RPMI7951 (cell line): ENCODE data around the gene PTPRT. TPM values are rescaled to one million over a fixed set of nuclear protein-coding genes. Genes with fewer than 3 reads are reported as not detected.

Experiments used
- DNase-seq: peaks from one replicate; pipeline ENCODE4 v3.0.0-alpha.2; 2012; ENCODE audit warnings: low read depth
- total RNA-seq: library from RNA; depleted of rRNA; stranded (reverse); fragments of >200 nt; shearing (Covaris generic); gene quantifications from 2 replicates; pipeline ENCODE4 v1.2.3, GENCODE V29; 2014

The PTPRT gene
- total RNA-seq, 1 experiment from 2014 or later: not detected

DNA sequence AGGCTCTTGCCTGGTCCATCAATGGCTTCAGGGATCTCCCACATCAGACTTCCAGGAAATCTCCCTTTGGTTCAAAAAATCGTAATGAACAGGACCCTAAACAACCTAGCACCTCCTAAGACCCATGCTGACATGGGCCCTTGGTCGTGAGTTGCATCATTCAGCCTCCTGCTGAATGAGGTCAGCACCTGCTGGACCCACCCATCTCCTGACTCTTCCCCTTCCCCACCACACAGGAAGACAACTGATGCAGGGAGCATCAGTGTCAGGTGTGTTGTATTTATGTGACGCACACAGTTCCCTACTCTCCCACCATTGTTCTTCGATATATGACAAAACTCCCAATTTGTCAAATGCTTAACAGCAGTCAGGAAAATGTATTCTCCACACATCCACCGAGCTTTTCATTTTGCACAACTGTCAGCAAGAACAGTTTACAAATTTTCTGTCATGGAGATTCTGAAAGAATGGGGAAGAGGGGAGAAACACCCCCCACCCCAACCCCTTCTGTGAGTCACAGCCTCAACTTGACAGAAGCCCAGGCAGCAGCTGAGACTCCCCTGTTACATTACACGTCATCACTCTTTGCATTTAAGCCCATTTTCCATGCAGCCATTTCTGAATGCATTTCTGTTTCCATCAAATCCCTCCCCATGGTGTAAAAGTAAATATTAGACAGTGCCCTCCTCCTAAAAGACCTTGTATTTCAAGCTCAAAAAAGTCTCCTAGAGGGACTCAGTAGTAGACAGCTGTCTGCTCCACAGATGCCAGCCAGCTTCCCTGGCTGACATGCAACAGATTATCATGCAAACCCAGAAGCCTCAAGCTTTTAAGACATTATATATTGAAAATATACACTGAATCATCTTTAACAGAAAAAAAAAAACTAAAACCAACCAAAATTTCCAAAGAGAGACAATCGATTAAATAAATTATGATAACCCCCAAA, 577.5 kb downstream of the PTPRT start:
- no peak for DNase-seq

DNA sequence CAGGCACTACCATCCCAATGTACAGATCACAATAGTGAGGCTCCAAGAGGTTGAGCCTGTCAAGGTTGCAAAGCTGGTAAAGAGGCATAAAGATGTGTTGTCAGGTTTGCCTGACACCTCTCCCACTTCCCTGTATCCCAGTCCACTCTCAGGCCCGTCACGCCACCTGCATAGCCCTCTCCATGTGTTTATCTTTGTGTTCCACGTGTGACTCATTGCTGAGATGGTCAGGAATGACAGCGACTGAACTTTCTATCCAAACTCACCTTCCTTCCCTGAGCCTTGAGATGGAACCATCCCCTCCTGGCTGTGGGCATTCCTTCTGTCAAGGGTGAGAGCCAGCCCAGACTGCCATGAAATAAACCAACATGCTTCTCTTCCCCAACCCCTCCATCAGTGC, 578.3 kb downstream of the PTPRT start:
- DNase-seq: no peak

DNA sequence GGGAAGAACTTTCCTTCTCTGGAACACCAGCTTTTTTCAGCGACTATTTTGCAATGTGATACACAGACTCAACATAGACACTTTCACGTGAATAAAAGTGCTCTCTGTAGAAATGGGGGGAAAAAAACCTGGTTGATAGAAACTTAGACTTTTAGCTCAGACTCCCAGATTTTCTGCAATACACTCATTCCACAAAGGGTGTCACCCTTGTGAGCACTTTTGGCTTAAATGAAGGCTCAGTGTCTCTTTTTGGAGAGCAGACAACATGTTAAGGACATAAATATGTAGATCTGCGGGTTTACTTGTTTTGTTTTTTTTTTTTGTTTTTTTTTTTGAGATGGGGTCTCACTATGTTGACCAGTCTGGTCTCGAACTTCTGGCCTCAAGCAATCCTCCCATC, 579.6 kb downstream of the PTPRT start:
- DNase-seq: no peak

DNA sequence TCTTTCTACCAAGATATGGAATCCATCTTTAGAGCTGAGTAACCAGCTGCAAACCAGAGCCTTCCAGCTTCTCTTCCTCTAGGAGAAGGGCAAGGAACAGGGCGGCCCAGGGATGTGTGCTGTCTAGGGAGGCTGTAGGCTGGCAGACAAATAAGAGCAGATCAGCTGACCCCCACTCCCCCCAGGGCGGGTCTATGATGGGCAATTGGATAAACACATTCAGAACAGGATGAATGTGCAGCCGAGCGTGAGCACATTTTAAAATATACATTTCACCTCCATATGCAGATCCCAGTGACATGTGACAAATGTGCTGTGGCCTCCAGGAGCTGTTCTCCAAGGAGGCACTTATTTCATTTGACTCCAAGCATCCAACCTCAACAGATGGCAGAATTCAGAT, 580.1 kb downstream of the PTPRT start:
- DNase-seq: no peak

DNA sequence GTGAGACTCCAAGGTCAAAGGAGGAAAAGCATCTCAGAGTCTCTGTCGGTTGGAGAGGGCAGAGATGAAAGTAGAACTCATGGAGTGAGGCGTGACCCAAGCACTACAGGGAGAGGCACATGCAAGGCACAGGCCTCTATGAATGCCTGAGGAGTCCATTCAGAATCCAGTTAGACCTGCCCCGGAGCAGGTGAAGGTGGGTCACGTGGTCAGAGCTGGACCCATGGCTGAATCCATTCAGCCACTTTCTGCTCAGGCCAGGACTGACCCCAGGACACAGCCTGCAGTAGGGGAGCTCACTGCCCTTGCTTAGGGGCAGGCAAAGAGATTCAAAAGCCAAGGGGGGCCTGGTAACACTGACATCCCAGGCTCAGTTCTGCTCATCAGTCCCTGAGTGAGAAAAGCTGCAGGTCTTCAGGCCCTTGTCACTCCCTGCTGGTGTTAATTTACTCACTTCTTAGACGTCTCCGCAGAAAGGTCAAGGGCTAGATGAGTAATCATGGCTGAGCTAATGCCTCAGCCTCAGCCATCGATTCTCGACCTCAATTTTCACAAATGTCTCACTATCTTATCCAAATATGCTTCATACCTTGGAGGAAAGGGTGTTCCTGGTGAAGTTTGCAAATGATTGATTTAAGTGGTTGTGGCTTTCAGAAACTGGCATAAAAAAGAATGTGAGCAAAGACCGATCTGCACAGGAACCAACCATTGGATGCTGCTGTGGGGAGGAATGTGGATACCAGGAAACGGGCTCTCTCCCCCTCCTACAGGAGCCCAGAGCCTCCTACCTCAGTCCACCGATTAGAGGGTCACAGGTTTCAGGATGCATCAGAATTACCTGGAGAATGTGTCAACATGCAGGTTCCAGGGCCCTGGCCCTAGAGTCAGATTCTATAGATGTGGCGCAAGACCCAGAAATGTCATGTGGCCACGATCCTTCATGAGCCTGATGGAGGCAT, 584.4 kb downstream of the PTPRT start:
- DNase-seq: no peak

DNA sequence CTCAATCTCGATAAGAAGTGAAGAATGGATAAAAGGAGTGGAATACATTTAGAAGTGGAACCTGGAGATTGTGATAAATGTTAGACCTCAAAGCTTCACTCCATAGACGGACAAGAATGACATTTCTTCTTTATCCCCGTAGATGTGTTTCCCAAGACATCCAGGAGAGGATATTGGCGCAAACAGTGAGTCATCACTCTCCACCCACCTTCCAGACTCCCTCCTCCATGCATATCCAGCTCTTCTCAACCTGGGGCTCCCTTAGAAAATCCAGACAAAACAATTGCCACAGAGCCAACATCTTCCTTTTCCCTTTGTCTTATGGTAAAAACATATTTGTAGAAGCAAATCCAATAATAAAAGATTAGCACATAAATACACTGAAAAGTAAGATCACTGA, 586.1 kb downstream of the PTPRT start:
- no peak for DNase-seq

DNA sequence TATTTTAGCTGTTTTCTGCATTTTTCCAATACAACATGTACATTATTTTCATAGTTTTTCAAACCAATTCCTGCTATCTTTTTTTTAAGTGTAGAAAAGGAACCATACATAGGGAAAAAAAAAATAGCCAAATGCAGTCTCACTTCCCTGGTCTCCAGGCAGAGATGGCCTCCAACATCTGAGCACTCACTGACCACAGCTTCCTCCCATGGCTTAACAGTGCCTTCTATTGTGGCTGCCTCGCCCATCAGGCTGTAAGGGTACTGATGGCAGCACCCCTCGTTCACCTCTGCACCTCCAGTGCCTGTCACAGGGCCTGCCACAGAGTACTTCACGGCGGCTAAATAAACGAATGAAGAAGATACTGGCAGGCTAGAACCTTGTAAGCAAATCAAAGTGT, 591.1 kb downstream of the PTPRT start:
- no peak for DNase-seq

DNA sequence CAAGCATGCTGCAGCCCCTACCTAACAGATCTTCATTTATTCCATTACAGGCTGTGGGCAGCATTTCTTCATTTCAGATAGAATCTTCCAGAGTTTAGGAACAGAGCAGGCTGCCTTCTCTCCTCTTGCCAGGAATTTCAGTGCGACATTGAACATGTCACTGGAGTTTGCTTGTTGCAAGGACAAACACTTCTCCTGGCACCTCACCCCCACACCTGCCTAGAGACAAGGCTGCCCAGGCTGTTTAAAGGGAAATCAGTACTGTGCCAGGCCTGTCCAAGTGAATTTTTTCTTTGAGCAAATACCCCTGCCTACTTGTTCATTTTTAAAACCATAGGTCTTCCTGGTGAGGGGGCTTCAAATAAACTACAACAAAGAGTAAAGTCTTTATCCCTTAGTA, 594.1 kb downstream of the PTPRT start:
- DNase-seq: no peak

DNA sequence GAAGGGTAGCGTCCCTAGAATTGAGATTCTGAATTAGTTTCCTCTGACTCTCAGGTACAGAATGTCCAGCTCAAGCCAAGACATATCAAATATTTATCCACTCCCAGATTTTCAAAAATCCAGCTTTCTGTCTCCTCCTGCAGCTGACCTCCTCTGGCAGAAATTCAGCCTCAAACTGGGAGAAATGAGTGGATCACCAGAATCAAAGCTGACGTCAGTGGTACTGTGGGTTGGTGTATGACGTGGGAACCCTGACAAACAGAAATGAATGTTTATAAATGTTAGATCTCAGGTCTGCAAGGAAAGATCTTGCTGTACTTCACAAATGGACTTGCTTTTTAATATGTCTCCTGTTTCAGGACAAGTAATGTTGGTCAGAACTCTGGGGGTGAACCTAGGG, 595.0 kb downstream of the PTPRT start:
- no peak for DNase-seq

DNA sequence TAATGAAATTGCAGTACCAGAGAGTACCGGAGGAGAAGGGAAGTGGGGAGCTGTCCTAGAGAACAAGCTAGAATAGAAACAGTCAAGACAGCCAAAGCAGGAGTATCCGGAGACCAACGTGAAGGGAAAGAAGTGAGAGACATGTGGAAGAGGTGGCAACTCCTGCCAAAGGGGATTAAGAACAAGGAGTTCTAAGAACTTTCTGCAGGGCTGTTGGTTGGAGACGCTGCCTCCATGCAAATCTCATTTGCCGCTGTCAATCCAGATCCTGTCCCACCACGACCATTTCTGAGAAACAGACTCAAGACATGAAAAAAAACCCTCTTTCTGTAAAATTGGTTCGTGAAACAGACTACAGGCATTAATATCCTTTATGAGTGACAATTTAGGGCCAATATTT, 595.7 kb downstream of the PTPRT start:
- no peak for DNase-seq

DNA sequence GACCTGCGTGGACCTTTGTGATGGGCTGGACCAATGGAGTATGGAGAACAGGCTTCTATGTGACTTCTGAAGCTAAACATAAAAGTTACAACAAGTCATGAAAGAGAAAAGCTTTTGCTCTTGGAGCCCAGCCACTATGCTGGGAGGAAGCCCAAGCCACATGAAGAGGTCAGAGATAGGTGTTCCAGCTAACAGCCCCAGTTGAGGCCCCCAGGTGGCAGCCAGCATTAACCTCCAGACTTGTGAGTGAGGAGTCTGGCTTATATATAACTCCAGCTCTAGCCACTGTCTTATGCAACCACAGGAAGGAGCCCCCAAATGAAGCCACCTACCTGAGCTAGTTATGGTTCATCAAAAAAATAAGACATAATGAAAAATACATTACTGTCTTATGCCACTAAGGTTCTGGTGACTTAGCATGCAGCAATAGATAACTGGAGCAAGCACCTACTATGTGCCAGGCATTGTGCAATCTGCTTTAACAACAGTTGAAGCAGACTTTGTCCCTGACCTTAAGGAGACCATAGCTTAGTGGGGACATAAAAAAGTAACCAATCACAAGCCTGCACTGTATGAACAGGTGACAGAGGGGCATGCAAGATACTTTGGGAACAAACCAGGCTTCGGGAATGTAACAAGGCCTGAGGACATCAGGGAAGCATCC, 599.6 kb downstream of the PTPRT start:
- no peak for DNase-seq

DNA sequence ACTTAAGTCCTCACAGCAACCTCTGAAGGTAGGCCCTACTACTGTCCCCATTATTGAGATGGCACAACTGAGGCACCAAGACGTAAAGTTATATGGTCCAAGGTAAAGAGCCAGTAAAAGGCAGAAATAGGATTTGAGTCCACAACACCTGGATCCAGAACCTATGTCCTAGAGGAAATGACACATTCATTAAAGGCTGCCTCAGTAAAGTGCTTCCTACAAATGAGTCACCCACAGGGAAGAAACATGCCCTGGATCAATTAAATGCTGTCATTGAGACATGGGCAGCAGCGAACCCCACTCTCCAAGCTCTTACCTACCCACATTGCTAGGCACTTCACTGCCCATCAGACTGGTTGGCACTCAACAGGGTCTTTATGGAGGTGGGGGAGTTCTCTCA, 600.9 kb downstream of the PTPRT start:
- no peak for DNase-seq

DNA sequence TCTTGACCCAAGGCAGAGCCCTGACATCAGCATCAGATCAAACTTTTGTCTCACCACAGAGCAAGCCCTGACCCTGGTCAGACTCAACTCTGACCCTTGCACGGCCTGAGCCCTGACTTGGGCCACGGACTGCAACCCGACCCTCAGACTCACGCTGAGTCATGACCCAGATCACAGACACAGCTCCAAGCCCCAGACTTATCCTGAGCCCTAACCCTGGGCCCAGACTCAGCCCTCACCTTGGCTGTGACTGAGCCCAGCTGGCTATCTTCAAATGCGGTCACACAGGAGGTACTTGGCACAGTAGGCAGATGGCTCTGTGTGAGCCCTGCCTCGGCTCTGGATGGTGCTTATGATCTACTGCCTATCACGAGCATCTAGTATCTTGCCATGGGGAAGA, 602.3 kb downstream of the PTPRT start:
- no peak for DNase-seq

DNA sequence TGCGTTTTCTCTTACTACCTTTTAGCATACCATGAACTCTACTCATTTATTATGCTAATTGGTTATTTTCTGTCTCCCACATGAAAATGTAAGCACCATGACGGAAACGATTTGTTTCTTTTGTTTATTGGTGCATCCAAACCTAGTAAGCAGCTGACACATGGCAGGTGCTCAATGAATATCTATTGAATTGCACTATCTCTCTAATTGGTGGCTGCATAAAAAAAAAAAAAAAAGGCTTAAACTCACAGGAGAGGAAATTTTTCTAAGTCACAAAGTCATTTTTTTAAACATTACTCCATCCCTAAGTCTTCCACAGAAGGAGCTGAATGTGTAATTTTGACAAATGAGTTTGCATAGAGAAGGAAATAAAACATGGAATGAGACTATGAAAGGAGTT, 608.4 kb downstream of the PTPRT start:
- no peak for DNase-seq

DNA sequence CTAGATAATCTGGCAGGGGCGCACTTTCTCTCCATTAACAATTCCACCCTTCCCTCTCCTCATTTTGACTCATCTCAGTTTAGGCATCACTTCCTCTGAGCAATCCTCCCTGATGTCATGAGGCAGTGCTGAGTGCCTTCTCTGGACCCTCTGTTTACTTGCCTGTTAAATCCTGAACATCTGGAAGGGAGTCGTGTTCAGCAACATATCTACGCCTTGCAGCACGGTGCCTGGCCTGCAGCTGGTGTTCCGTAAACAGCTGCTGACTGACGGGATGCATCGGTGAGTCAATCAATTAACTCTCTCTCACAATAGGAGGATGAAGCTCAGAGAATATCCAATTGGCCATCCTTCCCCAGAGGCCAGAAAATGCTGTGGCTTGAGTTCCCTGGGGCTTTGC, 613.5 kb downstream of the PTPRT start:
- no peak for DNase-seq

DNA sequence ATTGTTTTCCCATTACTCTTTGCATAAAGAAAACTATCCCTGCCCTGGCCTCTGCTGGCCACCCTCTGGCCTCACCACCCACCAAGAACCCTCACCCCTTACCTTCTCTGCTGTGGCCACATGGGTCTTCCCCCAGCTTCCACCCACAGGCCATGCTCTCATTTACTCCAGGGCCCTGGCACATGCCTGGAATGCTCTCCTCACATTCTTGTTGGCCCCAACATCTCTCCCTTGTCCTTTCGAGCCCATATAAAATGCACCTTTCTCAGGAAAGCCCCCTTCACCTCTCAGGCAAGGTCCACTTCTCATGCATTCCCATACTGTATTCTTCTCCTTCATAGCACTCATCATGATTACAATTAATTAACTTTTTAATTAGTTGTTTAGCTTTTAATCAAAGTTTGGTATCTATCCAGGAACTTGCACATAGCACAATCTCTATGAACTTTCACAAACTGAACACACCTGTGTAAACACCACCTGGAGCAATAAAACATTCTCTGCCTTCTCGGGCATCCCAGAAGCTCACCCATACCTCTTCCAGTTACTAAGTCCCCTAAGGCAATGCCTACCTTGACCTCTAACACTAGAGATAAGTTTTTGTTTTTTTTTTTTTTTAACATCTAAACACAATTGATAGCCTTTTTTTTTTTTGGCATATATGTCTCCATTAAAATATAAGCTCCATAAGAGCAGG, 617.2 kb downstream of the PTPRT start:
- no peak for DNase-seq

DNA sequence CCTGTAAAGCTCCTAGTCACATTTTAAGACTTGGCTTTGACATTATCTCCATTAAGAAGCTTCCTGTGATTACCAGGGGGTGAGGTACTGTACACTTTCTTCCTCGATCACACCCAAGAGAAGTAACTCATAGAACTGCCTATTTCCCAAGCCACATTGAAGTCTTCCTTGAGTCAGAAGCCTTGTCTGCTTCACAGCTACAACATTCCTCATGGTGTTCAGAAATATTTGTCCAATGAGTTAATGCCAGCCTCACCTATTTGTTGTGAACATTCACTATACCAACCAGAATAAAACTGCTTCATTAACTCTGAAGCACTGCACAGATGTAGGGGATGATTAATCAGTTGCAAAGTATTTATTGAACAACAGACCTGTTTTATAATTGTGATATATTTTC, 622.3 kb downstream of the PTPRT start:
- no peak for DNase-seq

DNA sequence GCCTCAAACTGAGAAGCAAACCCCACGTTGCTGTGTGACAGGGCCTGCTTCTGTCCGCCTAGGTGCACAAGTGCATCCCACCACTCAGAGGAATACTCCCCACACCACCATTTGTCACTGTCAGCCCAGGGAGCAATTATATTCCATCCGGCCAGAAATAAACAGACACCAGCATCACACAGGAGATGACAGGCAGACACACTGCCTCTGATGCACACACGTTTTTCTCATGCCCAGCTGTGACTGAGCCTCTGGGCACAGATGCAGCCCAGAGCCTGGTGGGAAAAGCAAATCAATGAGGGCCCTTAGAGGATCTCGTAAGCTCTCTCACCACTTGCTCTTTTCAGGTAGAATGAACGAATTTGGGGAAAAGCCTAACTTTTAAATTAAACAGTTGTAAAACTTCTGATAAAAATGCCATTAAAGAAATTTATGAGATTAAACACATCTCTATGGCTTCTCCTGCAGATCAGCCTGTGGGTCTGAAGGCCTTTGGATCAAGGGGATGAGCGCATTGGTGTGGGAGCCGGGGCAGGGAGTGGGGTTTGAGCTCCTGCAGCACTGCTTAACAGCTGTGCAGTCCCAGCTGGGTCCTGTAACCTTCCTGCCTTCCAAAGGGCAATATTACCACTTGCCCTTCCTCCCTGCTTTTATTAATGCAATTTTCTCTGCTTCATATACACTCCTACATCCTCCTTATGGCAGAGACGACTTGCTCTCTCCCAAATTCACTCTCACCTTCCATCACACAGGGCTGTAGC, 624.3 kb downstream of the PTPRT start:
- DNase-seq: no peak

DNA sequence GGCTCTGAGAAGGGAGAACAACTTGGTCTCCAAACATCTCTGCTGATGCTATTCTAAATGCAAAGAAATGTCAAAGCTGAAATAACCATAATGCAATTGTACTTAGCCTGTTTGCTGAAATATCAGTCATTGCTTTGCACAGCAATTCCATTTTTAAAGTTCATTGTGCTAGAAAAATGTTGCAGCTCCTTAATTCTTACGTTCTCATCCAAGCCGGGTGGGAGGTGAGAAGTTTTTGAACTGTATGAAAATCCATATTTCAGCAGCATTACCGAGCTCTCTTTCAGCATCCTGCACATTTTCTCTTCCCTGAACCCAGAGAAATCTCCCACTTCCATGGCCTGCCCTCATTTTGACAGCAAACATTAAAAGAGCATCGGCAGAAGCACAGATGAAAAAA, 630.0 kb downstream of the PTPRT start:
- no peak for DNase-seq

DNA sequence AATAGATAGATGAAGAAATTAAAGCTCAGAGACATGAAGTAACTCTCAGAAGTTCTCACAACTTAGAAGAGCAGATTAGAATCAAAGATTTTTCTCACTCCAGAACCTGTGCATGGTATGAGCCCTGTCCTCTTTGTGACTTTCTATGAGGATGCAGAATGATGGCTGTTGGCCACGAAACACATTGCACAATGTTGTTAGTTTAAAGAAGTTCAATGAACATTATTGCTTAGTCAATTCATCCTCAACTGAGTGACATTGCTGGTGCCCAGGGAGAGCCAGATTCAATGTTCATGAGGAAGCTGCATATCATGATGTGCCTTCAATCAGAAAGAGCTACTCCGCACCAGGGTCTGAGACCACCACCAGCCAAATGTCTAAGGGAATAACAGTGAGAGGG, 633.1 kb downstream of the PTPRT start:
- no peak for DNase-seq

DNA sequence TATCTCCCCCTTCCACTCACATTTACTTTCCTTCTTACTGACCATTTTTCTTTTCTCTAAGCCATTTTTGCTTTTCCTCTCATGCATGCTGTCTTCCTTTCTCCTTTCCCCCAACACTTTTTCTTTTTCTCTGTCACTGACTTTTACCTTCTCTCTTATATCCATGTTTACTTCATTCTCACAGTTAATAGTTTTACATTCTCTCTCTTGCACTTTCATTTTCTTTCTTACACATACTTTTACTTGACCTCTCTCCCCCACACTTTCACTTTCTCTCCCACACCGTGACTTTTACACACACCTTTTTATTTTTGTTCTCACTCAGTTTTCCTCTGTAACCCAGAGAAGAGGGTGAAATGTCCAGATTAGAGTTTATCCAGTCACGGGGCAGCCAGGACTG, 636.3 kb downstream of the PTPRT start:
- no peak for DNase-seq
